Left forelimb (tissue), 1 donor: ENCODE measurements around the gene LPIN2.
A peak's percentile ranks its signal among the peaks of the same experiment; 100 is the strongest.
"Not testable (repeated sequence)": the region's sequence is repeated elsewhere in the genome, so short reads cannot be mapped to it uniquely, and the experiment has no call there.

Experiments
- DNase-seq: peaks from one replicate; pipeline ENCODE4 v3.0.0-alpha.2; 2018; ENCODE audit warnings: low spot score

The LPIN2 gene, protein sequence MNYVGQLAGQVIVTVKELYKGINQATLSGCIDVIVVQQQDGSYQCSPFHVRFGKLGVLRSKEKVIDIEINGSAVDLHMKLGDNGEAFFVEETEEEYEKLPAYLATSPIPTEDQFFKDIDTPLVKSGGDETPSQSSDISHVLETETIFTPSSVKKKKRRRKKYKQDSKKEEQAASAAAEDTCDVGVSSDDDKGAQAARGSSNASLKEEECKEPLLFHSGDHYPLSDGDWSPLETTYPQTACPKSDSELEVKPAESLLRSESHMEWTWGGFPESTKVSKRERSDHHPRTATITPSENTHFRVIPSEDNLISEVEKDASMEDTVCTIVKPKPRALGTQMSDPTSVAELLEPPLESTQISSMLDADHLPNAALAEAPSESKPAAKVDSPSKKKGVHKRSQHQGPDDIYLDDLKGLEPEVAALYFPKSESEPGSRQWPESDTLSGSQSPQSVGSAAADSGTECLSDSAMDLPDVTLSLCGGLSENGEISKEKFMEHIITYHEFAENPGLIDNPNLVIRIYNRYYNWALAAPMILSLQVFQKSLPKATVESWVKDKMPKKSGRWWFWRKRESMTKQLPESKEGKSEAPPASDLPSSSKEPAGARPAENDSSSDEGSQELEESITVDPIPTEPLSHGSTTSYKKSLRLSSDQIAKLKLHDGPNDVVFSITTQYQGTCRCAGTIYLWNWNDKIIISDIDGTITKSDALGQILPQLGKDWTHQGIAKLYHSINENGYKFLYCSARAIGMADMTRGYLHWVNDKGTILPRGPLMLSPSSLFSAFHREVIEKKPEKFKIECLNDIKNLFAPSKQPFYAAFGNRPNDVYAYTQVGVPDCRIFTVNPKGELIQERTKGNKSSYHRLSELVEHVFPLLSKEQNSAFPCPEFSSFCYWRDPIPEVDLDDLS

DNA sequence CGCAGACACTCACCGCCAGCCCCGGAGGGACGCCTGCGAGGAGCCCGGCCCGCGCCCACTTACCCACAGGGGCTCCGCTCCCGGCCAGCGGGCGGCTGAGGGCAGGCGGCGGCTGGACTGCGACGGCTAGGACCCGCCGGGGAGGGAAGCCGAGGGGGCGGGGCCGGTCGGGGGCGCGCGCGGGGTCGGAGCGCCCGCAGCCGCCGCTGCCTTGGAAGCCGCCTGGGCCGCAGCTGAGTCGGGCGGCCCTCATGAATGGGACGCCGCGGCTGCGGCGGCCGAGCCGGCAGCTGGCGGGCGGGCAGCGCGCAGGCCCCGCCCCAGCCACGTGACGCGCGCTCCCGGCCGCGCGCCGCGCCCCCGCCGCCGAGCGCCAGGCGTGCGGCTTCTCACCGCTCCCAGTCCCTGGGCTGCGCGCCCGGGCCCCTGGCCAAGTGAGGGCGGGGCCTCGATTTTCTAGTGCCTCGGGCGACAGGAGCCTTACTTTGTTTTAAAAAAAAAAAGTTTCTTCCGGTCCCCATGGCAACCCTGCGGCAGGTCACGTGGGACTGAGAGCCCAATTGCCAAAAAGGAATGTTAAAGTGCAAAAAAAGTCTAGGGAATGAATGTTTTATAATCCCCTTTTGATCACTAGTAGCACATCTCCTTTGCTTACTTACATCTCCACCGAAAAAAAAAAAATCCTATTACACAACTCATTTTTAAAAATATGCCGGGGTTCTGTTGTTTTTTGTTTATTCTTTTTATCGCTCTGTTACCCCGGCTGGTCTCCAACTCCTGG, at the start of gene LPIN2:
TSS of gene LPIN2 (minus strand) at position 121 of the 781 bp plus-strand sequence. CDS start 52,304 bp downstream, outside the sequence.
- DNase-seq: peak; percentile 100

DNA sequence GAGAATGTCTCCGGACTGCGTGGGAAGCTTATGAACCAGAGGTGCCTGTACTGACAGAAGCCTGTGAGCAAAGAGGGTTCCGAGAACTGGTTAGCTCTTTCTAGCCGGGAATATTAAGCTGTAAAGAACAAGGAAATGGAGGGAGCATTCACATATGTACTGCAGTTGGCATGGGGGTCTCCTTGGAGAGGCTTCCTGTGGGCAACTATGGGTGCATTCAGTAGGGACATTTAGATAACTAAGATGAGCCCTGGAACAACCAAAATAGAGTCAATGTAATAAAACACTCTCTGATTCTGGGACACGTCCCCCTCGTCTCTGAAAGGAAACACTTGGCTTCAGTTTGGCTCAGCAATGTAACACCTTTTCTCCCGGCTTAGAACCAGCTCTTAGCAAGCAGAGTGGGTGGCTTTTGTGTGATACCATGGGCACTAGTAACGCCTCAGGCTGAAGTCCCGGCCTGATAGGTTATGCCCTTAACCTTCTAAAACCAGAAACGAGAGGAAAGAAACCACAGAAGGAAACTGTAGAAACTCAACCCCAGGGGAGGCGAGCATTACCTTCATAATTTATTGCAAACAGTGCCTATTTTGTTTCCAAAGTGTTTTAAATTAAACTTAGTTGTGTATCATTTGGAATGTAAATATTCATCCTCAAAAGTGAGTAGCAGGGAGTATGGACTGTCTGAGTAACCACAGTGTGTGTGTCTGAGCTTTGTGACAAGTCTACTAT, 48.8 kb upstream of the LPIN2 start:
- DNase-seq: no peak

- DNase-seq: no peak
Measured at GRCh38 chr18:3060667-3061580, 48.0 kb upstream of the LPIN2 start.

DNA sequence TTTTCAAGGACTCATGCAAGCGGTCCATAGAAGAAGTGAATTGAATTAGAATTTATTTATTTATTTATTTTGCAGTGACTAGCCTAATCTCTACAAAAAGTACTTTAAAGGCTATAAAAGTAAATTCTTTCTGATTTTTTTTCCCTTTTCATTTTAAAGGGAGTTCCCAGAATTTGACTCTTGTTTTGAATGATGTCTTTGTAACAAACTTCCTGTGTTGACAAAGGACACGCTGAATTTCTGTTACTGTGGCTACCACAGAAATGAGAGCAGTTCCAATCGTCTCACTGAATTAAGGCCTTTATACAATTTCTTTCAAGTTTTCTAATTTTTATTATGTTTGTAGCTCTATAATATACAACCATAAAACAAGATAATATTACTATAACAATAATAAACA, 46.3 kb upstream of the LPIN2 start:
- DNase-seq: no peak

DNA sequence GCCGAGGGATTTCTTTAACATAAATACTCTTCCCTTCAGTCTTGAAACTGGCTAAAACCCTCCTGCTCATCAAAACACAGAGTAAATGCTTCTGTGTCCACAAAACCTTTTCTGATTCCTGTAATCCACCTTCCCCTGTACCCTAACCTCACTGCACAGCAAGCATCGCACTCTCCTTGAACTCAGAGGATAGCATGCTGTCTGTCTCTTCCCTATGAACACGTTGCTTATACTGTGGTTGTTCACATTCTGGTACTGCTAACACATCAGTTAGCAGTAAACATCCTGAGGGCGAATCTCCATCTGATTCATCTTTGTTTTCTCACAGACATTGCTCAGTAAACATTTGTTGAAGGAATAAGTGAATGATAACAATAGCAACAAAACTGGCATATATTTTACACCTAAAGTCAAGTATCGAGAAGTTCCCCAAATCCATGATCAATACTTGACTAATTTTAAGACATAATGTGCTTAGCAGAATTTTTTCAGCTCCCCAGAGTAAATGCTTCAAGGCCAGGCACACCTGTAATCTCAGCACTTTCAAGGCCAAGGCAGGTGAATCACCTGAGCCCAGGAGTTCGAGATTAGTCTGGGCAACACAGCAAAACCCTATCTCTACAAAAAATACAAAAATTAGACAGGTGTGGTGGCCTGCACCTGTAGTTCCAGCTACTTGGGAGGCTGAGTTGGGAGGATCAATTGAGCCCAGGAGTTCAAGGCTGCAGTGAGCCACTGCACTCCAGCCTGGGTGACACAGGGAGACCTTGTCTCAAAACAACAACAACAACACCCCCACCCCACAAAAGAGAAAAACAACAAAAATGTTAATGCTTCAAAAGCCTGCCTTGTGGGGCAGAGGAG, 45.6 kb upstream of the LPIN2 start:
- no peak for DNase-seq

- DNase-seq: no peak
Measured at GRCh38 chr18:3057526-3057925, 44.6 kb upstream of the LPIN2 start.

DNA sequence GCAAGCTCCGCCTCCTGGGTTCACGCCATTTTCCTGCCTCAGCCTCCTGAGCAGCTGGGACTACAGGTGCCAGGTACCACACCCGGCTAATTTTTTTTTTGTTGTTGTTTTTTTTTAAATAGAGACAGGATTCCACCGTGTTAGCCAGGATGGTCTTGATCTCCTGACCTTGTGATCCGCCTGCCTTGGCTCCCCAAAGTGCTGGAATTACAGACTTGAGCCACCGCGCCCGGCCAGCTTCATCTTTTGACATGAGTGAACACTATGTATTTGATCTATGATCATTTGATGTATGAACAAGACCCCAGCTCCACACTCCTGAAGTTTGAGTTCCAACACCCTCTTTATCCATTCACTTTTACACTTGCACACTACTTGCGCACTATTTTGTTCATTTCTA, 43.4 kb upstream of the LPIN2 start:
- DNase-seq: no peak

DNA sequence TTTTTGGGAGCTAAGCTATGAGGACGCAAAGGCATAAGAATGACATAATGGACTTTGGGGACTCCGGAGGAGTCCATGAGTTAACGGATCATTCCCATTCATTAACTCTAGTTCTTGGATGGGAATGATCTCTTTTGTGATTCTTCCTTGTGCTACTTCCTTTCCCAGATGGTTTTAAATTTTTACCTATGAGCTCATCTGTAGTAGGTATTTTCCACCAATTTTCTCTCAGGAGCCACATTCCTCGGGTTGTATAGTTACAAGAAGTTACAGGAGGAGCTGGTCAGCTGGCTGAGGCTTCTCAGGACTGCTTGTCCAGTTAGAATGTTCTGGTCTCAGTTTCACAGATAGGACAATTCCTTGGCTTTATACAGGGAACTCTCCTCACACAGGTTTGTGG, 42.9 kb upstream of the LPIN2 start:
- DNase-seq: no peak

DNA sequence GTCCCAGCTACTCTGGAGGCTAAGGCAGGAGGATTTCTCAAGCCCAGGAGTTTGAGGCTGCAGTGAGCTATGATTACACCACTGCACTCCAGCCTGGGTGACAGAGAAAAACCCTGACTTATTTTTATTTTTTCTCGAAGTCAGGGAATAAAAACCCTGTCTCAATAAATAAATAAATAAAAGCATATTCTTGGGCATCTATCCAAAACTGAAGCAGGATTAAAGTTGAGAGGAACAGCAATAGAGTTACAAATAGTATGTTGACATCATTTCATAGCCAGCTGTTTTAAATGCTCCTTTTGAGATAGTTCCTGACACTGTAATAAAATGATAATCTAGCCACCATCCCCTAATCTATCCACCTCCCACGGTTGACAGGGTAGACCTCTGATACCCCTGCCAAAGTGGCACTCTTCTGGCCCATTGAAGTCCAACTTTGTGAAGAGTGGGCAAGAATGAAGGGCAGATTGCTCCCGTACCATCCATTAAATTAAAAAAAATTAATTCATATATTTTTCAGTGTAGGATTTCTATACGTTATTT, 42.3 kb upstream of the LPIN2 start:
- DNase-seq: no peak

DNA sequence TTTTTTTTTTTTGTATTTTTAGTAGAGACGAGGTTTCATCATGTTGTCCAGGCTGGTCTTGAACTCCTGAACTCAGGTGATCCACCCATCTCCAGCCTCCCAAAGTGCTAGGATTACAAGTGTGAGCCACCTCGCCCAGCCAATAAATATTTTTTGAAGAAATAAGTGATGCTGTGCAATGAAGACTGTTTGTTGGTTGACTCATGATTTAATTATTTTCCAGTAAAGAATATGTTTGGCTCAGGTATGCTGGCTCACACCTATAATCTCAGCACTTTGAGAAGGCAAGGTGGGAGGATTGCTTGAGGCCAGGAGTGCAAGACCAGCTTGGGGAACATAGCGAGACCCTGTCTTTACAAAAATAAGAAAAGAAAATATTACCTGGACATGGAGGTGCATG, 41.8 kb upstream of the LPIN2 start:
- no peak for DNase-seq

DNA sequence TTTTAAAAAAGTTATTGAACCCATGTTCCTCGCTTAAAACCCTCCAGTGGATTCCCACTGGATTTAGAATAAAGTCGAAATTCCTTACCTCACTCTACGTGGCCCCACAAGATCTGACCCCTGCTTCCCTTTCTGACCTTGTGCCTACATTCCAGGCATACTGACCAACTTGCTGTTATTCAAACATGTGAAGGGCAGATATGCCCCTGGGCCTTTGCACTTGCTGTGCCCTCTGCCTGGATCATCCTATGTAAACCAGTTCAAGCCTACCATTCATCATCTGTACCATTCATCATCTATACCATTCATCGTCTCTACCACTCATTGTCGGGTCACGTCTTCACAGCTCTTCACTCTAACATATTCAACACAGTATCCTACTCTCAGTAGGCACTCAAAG, 41.3 kb upstream of the LPIN2 start:
- no peak for DNase-seq

DNA sequence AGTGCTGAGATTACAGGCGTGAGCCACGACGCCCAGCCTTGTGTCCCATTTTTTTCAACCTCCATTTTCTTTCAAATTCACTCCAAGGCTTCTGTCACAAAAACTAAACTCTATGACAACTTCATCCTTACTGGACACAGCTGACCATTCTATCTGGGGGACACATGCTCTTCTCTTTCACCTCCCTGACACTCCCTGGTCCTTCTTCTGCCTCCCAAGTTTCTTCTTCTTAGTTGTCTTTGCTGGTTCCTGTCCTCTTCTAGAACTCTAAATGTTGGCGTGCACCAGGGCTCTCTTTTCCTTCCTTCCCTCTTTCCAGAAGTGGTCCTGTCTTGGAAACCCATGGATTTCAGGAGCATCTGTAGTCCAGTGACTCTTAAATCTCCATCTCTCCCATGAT, 40.1 kb upstream of the LPIN2 start:
- no peak for DNase-seq

- DNase-seq: no peak
Measured at GRCh38 chr18:3052411-3052758, 39.4 kb upstream of the LPIN2 start.

GRCh38 chr18:3051718-3052410, 38.9 kb upstream of the LPIN2 start:
- DNase-seq: no peak

DNA sequence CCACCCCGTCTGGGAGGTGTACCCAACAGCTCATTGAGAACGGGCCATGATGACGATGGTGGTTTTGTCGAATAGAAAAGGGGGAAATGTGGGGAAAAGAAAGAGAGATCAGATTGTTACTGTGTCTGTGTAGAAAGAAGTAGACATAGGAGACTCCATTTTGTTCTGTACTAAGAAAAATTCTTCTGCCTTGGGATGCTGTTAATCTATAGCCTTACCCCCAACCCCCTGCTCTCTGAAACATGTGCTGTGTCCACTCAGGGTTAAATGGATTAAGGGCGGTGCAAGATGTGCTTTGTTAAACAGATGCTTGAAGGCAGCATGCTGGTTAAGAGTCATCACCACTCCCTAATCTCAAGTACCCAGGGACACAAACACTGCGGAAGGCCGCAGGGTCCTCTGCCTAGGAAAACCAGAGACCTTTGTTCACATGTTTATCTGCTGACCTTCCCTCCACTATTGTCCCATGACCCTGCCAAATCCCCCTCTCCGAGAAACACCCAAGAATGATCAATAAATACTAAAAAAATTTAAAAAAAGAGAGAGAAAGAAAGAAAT, 37.0 kb upstream of the LPIN2 start:
- DNase-seq: not testable (repeated sequence)

DNA sequence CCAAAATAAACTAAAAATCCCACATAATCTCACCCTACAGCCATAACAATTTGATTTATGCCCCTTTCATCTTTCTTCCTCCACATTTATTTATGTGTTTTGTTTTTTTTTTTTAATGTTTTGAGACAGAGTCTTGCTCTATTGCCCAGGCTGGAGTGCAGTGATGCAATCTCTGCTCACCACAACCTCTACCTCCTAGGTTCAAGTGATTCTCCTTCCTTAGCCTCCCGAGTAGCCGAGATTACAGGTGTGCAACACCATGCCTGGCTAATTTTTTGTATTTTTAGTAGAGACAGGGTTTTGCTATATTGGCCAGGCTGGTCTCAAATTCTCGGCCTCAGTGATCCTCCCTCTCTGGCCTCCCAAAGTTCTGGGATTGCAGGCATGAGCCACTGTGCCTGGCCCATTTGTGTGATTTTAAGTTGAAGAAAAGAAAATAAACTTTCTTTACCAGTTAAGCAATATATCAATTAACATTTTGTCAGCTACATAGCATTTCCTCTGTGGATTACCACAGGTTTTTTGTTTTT, 35.9 kb upstream of the LPIN2 start:
- no peak for DNase-seq

GRCh38 chr18:3048121-3048520, 35.2 kb upstream of the LPIN2 start:
- DNase-seq: no peak

DNA sequence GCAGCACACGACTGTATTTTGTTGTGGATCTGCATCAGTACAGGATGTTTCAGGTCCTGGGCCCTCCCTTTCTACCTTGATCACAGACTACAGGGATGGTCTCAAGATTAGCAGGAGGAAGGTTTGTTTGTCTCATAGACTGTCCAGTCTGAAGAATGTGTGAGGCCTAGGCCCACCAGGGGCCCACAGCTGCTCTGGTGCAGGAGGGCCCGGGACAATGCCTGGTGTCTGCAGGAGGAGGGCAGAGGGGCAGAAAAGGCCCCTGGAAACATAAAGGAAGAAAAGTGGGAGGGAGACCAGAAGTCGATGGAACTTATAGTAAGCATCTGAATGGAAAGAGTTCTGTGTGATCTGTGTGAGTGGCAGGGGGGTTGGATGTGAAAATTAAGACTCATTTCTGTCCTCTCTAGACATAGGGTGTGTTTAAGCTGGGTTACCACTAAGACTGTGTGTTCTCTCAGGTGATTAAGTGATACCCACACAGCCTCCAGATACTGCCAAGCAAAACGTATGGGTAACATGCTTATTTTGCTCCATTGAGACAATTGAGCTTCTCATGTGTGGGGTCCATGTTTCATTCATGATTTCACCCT, 33.4 kb upstream of the LPIN2 start:
- DNase-seq: no peak
